ENCODE results near the gene PAQR4.

DNA sequence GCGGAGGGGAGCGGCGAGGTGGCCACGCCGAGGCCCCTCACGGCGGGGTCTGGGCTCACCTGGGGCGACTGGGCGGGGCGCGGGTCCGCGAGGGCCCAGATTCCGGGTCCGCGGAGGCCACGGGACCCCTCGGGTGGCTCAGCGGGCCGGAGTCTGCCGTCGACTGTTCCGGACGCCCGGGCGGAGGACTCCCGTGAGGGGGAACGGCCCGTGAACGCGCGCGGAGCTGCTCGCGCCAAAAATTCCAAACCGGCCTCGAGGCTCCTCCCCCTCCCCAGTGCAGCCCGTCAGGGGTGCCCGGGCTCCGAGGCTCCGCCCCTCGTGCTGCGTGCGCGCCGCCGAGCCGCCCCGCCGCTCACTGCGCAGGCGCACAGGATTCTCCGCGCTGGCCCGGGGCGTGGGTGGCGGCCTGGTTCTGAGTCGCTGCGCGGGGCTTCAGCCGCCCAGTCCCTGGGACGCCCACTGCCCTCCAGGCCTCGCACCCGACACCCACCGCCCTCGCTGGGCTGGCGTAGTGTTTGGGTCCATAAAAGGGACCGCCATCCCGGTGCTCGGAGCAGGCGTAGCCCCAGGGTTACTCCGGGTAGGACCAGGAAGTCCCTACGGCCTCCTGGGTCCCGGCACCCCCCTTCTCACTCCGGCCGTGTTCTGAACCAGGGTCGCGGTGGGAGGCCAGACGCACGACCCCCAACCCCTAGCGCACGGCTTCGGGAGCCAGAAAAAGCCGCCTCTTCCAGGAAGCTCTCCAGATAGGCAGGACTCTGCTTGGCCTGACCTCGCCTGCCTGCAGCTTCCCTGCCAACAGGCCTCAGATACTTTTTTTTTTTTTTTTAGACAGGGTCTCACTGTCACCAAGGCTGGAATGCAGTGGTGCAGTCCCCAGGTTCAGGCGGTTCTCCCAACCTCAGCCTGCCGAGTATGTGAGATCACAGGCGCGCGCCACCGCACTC, 11.4 kb downstream of the PAQR4 start, which contains the start of gene PKMYT1:
- TF ChIP-seq CTCF (conservative IDR thresholded peaks at IDR 0.05 in 1 of 2, IDR thresholded peaks at IDR 0.05 in 1 of 2; ENCODE audit: extremely low read depth in 1 of 2, insufficient read depth in 1 of 2, low read depth in 1 of 2, low read length in 2 of 2) (no peak), EZH2 (IDR thresholded peaks at IDR 0.05; ENCODE audit: borderline replicate concordance, low read length) (no peak)
